HEK293 (cell line): ENCODE measurements around the gene SIK3.

Experiments
- CTCF ChIA-PET: fragments of 350-600 bp; formaldehyde crosslinking; extraction: SDS; loops from one replicate; lab custom pipeline; 2021; ENCODE audit warnings: antibody characterized with exemption; lab: Yijun Ruan, JAX
- POLR2A ChIA-PET: fragments of 300-600 bp; formaldehyde crosslinking; extraction: SDS; loops from one replicate; lab custom pipeline; 2020; ENCODE audit warnings: antibody characterized with exemption, inconsistent platforms; lab: Yijun Ruan, JAX
- H3K27ac ChIP-seq: fragments of 200-500 bp; sonication (Bioruptor generic); 2 replicates; pipeline ENCODE4 v1.5.1; 2014; ENCODE audit warnings: low read depth, low read length, control low read depth, inconsistent platforms; ENCODE audit errors: extremely low read depth
- H3K36me3 ChIP-seq, 2 experiments: fragments of 200-500 bp in 1 of 2; sonication (Bioruptor generic) in 1 of 2; 1 replicate in 1 of 2; 2 replicates in 1 of 2; pipeline ENCODE4 v1.5.1; 2014 to 2017; ENCODE audit warnings: inconsistent platforms in 2 of 2, low read length in 2 of 2; ENCODE audit not compliant: control insufficient read depth in 2 of 2, insufficient read depth in 1 of 2
- H3K4me1 ChIP-seq: fragments of 200-500 bp; sonication (Bioruptor generic); 2 replicates; pipeline ENCODE4 v1.5.1; 2014; ENCODE audit warnings: mild to moderate bottlenecking, low read length, inconsistent platforms; ENCODE audit not compliant: control insufficient read depth, insufficient read depth
- H3K4me3 ChIP-seq: 2 replicates; pipeline ENCODE4 v1.5.1; 2011; ENCODE audit warnings: low read depth, mild to moderate bottlenecking, control low read depth, low read length, moderate library complexity
- H3K9me3 ChIP-seq: fragments of 200-500 bp; sonication (Bioruptor generic); 2 replicates; pipeline ENCODE4 v1.5.1; 2014; ENCODE audit warnings: low read depth, low read length, inconsistent platforms; ENCODE audit not compliant: control insufficient read depth, insufficient read depth
- EGR2 ChIP-seq: fragments of 450-650 bp; formaldehyde crosslinking; IDR thresholded peaks from 2 replicates; pipeline ENCODE4 v1.5.1; 2016; ENCODE audit warnings: low read depth, missing biosample characterization, missing genetic modification characterization
- GLIS1 ChIP-seq: fragments of 450-650 bp; formaldehyde crosslinking; IDR thresholded peaks from 2 replicates; pipeline ENCODE4 v1.5.1; 2016; ENCODE audit warnings: missing biosample characterization, missing genetic modification characterization
- GLIS2 ChIP-seq: fragments of 450-650 bp; formaldehyde crosslinking; IDR thresholded peaks from 2 replicates; pipeline ENCODE4 v1.5.1; 2016; ENCODE audit warnings: missing biosample characterization, missing genetic modification characterization
- KLF8 ChIP-seq: fragments of 450-650 bp; formaldehyde crosslinking; IDR thresholded peaks from 2 replicates; pipeline ENCODE4 v1.5.1; 2016; ENCODE audit warnings: missing biosample characterization, missing genetic modification characterization
- KLF9 ChIP-seq: fragments of 450-650 bp; formaldehyde crosslinking; IDR thresholded peaks from 2 replicates; pipeline ENCODE4 v1.5.1; 2016; ENCODE audit warnings: missing biosample characterization, missing genetic modification characterization, low read depth
- MYNN ChIP-seq: fragments of 450-650 bp; formaldehyde crosslinking; IDR thresholded peaks from 2 replicates; pipeline ENCODE4 v1.5.1; 2016; ENCODE audit warnings: missing biosample characterization, missing genetic modification characterization, borderline replicate concordance
- PRDM1 ChIP-seq: fragments of 450-650 bp; formaldehyde crosslinking; IDR thresholded peaks from 2 replicates; pipeline ENCODE4; 2016; ENCODE audit warnings: missing biosample characterization, missing genetic modification characterization
- SP2 ChIP-seq: fragments of 450-650 bp; formaldehyde crosslinking; IDR thresholded peaks from 2 replicates; pipeline ENCODE4 v1.5.1; 2016; ENCODE audit warnings: missing biosample characterization, missing genetic modification characterization
- SP3 ChIP-seq: fragments of 450-650 bp; formaldehyde crosslinking; IDR thresholded peaks from 2 replicates; pipeline ENCODE4 v1.5.1; 2016; ENCODE audit warnings: missing biosample characterization, missing genetic modification characterization
- WT1 ChIP-seq: fragments of 450-650 bp; formaldehyde crosslinking; IDR thresholded peaks from 2 replicates; pipeline ENCODE4 v1.5.1; 2016; ENCODE audit warnings: missing biosample characterization, missing genetic modification characterization
- ZBTB1 ChIP-seq: fragments of 450-650 bp; formaldehyde crosslinking; IDR thresholded peaks from 2 replicates; pipeline ENCODE4 v1.5.1; 2016; ENCODE audit warnings: missing biosample characterization, missing genetic modification characterization
- ZIC2 ChIP-seq: fragments of 450-650 bp; formaldehyde crosslinking; IDR thresholded peaks from 2 replicates; pipeline ENCODE4 v1.5.1; 2016; ENCODE audit warnings: missing biosample characterization, missing genetic modification characterization
- ZNF132 ChIP-seq: fragments of 450-650 bp; formaldehyde crosslinking; IDR thresholded peaks from 2 replicates; pipeline ENCODE4 v1.5.1; 2017; ENCODE audit warnings: missing biosample characterization, missing genetic modification characterization, borderline replicate concordance
- ZNF16 ChIP-seq: fragments of 450-650 bp; formaldehyde crosslinking; IDR thresholded peaks from 2 replicates; pipeline ENCODE4 v1.5.1; 2016; ENCODE audit warnings: low read depth, missing biosample characterization, missing genetic modification characterization
- ZNF48 ChIP-seq: fragments of 450-650 bp; formaldehyde crosslinking; IDR thresholded peaks from 2 replicates; pipeline ENCODE4 v1.5.1; 2016; ENCODE audit warnings: missing biosample characterization, missing genetic modification characterization
- ZNF544 ChIP-seq: fragments of 450-650 bp; formaldehyde crosslinking; IDR thresholded peaks from 2 replicates; pipeline ENCODE4 v1.5.0; 2017; ENCODE audit warnings: missing biosample characterization, missing genetic modification characterization
- ZNF558 ChIP-seq: fragments of 450-650 bp; formaldehyde crosslinking; IDR thresholded peaks from 2 replicates; pipeline ENCODE4 v1.5.1; 2016; ENCODE audit warnings: missing biosample characterization, missing genetic modification characterization
- ZNF571 ChIP-seq: fragments of 450-650 bp; formaldehyde crosslinking; IDR thresholded peaks from 2 replicates; pipeline ENCODE4 v1.5.0; 2017; ENCODE audit warnings: missing biosample characterization, missing genetic modification characterization
- ZNF600 ChIP-seq: fragments of 450-650 bp; formaldehyde crosslinking; IDR thresholded peaks from 2 replicates; pipeline ENCODE4 v1.5.1; 2016; ENCODE audit warnings: missing biosample characterization, missing genetic modification characterization
- ZNF777 ChIP-seq: fragments of 450-650 bp; formaldehyde crosslinking; IDR thresholded peaks from 2 replicates; pipeline ENCODE4 v1.5.1; 2017; ENCODE audit warnings: missing biosample characterization, missing genetic modification characterization, borderline replicate concordance
- ZSCAN23 ChIP-seq: fragments of 450-650 bp; formaldehyde crosslinking; IDR thresholded peaks from 2 replicates; pipeline ENCODE4 v1.5.1; 2016; ENCODE audit warnings: missing biosample characterization, missing genetic modification characterization
- TF ChIP-seq, protein P1 (sequence below): fragments of 450-650 bp; formaldehyde crosslinking; IDR thresholded peaks from 2 replicates; pipeline ENCODE4 v1.5.1; 2016; ENCODE audit warnings: missing biosample characterization, missing genetic modification characterization
- TF ChIP-seq, protein P2 (sequence below): fragments of 450-650 bp; formaldehyde crosslinking; IDR thresholded peaks from 2 replicates; pipeline ENCODE4 v1.5.1; 2016; ENCODE audit warnings: missing biosample characterization, missing genetic modification characterization, borderline replicate concordance
- TF ChIP-seq, protein P3 (sequence below): fragments of 450-650 bp; formaldehyde crosslinking; IDR thresholded peaks from 2 replicates; pipeline ENCODE4 v1.5.1; 2016; ENCODE audit warnings: missing biosample characterization, missing genetic modification characterization, borderline replicate concordance
- TF ChIP-seq, protein P4 (sequence below): fragments of 450-650 bp; formaldehyde crosslinking; IDR thresholded peaks from 2 replicates; pipeline ENCODE4 v1.5.1; 2016; ENCODE audit warnings: missing biosample characterization, missing genetic modification characterization

SIK3 gene

DNA sequence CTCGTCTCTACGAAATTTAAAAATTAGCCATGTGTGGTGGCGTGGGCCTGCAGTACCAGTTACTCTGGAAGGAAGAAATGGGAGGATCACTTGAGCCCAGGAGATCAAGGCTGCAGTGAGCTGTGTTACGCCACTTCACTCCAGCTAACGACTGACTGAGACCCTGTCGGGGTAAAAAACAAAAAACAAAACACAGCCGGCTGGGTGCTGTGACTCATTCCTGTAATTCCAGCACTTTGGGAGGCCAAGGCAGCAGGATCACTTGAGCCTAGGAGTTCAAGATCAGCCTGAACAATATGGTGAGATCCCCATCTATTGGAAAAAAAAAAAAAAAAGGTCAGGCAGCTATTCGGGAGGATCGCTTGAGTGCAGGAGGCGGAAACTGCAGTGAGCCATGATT, 48.3 kb upstream of the SIK3 start (continued):
- TF ChIP-seq ZSCAN23: no peak
- TF ChIP-seq ZBTB1 (tag by site-specific recombination): no peak
- no peak for TF ChIP-seq ZNF544 (tag by site-specific recombination)
- peak; percentile 93 for TF ChIP-seq ZNF600 (tag by site-specific recombination)
- no peak for TF ChIP-seq ZNF571
- no peak for TF ChIP-seq ZNF558 (tag by site-specific recombination)
- TF ChIP-seq KLF8 (tag by site-specific recombination): no peak
- peak; percentile 59 for TF ChIP-seq ZIC2 (tag by site-specific recombination)
- TF ChIP-seq, protein P1, sequence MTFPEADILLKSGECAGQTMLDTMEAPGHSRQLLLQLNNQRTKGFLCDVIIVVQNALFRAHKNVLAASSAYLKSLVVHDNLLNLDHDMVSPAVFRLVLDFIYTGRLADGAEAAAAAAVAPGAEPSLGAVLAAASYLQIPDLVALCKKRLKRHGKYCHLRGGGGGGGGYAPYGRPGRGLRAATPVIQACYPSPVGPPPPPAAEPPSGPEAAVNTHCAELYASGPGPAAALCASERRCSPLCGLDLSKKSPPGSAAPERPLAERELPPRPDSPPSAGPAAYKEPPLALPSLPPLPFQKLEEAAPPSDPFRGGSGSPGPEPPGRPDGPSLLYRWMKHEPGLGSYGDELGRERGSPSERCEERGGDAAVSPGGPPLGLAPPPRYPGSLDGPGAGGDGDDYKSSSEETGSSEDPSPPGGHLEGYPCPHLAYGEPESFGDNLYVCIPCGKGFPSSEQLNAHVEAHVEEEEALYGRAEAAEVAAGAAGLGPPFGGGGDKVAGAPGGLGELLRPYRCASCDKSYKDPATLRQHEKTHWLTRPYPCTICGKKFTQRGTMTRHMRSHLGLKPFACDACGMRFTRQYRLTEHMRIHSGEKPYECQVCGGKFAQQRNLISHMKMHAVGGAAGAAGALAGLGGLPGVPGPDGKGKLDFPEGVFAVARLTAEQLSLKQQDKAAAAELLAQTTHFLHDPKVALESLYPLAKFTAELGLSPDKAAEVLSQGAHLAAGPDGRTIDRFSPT (tag by site-specific recombination): no peak
- TF ChIP-seq ZNF16: no peak
- TF ChIP-seq MYNN (tag by site-specific recombination): no peak
- peak; percentile 53 for TF ChIP-seq GLIS1 (tag by site-specific recombination)
- TF ChIP-seq, protein P2, sequence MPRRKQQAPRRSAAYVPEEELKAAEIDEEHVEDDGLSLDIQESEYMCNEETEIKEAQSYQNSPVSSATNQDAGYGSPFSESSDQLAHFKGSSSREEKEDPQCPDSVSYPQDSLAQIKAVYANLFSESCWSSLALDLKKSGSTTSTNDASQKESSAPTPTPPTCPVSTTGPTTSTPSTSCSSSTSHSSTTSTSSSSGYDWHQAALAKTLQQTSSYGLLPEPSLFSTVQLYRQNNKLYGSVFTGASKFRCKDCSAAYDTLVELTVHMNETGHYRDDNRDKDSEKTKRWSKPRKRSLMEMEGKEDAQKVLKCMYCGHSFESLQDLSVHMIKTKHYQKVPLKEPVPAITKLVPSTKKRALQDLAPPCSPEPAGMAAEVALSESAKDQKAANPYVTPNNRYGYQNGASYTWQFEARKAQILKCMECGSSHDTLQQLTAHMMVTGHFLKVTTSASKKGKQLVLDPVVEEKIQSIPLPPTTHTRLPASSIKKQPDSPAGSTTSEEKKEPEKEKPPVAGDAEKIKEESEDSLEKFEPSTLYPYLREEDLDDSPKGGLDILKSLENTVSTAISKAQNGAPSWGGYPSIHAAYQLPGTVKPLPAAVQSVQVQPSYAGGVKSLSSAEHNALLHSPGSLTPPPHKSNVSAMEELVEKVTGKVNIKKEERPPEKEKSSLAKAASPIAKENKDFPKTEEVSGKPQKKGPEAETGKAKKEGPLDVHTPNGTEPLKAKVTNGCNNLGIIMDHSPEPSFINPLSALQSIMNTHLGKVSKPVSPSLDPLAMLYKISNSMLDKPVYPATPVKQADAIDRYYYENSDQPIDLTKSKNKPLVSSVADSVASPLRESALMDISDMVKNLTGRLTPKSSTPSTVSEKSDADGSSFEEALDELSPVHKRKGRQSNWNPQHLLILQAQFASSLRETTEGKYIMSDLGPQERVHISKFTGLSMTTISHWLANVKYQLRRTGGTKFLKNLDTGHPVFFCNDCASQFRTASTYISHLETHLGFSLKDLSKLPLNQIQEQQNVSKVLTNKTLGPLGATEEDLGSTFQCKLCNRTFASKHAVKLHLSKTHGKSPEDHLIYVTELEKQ (tag by site-specific recombination): no peak
- TF ChIP-seq GLIS2 (tag by site-specific recombination): no peak
- TF ChIP-seq KLF9 (tag by site-specific recombination): no peak
- no peak for TF ChIP-seq ZNF132 (tag by site-specific recombination)
- TF ChIP-seq EGR2: no peak

DNA sequence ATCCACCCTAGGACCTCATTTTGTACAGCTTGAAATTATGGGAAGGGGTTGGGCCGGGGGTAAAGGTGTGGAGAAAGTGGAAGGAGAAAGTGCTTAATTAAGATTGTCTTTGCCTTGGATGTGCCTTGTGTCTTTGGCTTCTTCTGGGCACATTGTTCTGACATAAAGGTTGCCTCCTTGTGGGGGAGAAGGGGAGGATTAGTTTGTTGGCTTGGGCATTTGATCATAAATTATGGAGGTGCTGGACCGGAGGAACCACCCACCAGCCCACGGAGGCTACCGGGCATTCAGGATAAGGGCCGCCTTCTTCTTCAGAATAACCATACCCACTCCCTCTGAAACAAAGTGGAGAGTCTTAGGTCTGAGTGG, 47.1 kb upstream of the SIK3 start:
- CTCF ChIA-PET: interaction anchor here (0.7 to 1.9 kb wide), 11 partner anchors 25 to 454 kb away, joined by 3 to 12 read pairs (median 4); partner anchors contain the start of genes APOA5, PCSK7 and SIDT2
- peak overlapping the region; percentile 82 for H3K27ac ChIP-seq
- POLR2A ChIA-PET: interaction anchor here (0.7 to 2.8 kb wide), 7 partner anchors 18 to 1791 kb away, joined by 3 to 28 read pairs (median 5); partner anchors contain the start of genes PCSK7, SIDT2 and SIK3
- H3K36me3 ChIP-seq: peaks cover 0 to 42% of the 10 kb centered on the region in 2 experiments; a peak in 2 of 3 replicates
- H3K4me3 ChIP-seq: peak overlapping the region; percentile 94
- no peaks in the 10 kb centered on the region for H3K4me1 ChIP-seq
- no peaks in the 10 kb centered on the region for H3K9me3 ChIP-seq
- TF ChIP-seq ZNF777 (tag by site-specific recombination) (no peak), GLIS1 (tag by site-specific recombination) (peak; percentile 62), EGR2 (peak; percentile 54; the same call in 1 of the 2 replicates), PRDM1 (tag by site-specific recombination) (peak; percentile 90), SP3 (tag by site-specific recombination) (peak; percentile 23; the same call in 1 of the 2 replicates), SP2 (peak; percentile 67), WT1 (0 out of 2 replicates have a peak, but pooled peaks have one; percentile 27), ZNF48 (no peak)
- TF ChIP-seq, protein P3, sequence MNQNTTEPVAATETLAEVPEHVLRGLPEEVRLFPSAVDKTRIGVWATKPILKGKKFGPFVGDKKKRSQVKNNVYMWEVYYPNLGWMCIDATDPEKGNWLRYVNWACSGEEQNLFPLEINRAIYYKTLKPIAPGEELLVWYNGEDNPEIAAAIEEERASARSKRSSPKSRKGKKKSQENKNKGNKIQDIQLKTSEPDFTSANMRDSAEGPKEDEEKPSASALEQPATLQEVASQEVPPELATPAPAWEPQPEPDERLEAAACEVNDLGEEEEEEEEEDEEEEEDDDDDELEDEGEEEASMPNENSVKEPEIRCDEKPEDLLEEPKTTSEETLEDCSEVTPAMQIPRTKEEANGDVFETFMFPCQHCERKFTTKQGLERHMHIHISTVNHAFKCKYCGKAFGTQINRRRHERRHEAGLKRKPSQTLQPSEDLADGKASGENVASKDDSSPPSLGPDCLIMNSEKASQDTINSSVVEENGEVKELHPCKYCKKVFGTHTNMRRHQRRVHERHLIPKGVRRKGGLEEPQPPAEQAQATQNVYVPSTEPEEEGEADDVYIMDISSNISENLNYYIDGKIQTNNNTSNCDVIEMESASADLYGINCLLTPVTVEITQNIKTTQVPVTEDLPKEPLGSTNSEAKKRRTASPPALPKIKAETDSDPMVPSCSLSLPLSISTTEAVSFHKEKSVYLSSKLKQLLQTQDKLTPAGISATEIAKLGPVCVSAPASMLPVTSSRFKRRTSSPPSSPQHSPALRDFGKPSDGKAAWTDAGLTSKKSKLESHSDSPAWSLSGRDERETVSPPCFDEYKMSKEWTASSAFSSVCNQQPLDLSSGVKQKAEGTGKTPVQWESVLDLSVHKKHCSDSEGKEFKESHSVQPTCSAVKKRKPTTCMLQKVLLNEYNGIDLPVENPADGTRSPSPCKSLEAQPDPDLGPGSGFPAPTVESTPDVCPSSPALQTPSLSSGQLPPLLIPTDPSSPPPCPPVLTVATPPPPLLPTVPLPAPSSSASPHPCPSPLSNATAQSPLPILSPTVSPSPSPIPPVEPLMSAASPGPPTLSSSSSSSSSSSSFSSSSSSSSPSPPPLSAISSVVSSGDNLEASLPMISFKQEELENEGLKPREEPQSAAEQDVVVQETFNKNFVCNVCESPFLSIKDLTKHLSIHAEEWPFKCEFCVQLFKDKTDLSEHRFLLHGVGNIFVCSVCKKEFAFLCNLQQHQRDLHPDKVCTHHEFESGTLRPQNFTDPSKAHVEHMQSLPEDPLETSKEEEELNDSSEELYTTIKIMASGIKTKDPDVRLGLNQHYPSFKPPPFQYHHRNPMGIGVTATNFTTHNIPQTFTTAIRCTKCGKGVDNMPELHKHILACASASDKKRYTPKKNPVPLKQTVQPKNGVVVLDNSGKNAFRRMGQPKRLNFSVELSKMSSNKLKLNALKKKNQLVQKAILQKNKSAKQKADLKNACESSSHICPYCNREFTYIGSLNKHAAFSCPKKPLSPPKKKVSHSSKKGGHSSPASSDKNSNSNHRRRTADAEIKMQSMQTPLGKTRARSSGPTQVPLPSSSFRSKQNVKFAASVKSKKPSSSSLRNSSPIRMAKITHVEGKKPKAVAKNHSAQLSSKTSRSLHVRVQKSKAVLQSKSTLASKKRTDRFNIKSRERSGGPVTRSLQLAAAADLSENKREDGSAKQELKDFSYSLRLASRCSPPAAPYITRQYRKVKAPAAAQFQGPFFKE (tag by site-specific recombination): no peak
- TF ChIP-seq, protein P4, sequence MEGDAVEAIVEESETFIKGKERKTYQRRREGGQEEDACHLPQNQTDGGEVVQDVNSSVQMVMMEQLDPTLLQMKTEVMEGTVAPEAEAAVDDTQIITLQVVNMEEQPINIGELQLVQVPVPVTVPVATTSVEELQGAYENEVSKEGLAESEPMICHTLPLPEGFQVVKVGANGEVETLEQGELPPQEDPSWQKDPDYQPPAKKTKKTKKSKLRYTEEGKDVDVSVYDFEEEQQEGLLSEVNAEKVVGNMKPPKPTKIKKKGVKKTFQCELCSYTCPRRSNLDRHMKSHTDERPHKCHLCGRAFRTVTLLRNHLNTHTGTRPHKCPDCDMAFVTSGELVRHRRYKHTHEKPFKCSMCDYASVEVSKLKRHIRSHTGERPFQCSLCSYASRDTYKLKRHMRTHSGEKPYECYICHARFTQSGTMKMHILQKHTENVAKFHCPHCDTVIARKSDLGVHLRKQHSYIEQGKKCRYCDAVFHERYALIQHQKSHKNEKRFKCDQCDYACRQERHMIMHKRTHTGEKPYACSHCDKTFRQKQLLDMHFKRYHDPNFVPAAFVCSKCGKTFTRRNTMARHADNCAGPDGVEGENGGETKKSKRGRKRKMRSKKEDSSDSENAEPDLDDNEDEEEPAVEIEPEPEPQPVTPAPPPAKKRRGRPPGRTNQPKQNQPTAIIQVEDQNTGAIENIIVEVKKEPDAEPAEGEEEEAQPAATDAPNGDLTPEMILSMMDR (tag by site-specific recombination): peak; percentile 59; the same call in 1 of the 2 replicates
